DMS153 (cell line): ENCODE data around the gene TBL1XR1.
"Not testable (repeated sequence)": the region's sequence is repeated elsewhere in the genome, so short reads cannot be mapped to it uniquely, and the experiment has no call there.

Experiments used
- DNase-seq: peaks from one replicate; lab custom pipeline; 2025; lab: John Stamatoyannopoulos, UW

TBL1XR1 gene

DNA sequence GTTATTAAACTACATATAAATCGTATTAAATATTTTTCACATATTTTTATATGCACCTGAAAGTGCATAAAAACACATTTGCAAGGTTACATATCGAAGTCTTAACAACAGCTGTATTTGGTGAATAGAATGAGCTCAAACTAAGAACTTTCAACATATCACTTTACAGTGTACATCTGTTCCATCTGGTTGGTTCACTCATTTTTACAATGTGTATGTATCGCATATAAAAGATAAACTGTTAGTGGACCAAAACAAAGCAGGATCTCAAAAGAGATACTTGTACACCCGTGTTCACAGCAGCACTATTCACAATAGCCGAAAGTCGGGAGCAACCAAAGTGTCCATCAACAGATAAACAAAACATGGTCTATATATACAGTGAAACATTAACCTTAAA, 55.8 kb downstream of the TBL1XR1 start:
- DNase-seq: no peak

DNA sequence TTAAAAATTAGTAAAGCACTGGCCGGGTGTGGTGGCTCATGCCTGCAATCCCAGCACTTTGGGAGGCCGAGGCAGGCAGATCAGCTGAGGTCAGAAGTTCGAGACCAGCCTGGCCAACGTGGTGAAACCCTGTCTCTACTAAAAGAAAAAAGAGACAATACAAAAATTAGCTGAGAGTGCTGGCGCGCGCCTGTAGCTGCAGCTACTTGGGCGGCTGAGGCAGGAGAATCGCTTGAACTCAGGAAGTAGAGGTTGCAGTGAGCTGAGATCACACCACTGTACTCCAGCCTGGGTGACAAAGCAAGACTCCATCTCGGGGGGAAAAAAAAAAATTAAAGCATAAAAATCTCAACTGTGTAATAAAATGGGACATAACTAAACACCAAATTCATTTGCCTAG, 58.1 kb downstream of the TBL1XR1 start:
- not testable (repeated sequence) for DNase-seq

DNA sequence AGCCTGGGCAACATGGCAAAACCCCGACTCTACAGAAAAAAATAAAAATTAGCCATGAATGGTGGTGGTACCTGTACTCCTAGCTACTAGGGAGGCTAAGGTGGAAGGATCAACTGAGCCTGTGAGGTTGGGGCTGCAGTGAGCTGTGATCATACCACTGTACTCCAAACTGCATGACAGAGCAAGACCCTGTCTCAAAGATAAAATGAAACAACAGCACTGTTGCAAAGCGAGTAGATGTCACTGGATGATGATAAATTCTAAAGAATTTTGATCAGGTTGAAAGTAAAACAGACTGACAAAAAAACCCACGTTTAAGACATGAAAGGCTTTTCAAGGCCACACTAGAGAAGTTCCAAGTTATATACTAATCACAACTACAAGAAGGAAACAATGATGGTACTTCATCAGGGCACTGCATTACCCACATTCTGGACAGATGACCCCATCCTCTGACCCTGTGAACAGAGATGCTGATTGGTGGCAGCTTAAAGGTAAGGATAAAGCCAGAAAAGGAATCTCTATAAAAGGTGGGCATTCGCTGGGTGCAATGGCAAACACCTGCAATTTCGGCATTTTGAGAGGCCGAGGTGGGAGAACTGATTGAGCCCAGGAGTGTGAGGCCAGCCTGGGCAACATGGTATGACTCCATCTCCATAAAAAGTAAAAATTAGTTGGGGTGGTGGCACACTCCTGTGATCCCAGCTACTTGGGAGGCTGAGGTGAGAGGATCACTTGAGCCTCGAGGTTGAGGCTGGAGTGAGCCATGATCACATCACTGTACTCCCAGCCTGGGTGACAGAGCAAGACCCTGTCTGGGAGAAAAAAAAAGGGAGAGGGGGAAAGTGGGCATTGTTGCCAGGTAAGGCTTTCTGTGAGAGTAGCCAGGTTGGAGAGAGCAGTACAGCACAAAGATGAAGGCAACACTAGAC, 59.2 kb downstream of the TBL1XR1 start:
- no peak for DNase-seq

DNA sequence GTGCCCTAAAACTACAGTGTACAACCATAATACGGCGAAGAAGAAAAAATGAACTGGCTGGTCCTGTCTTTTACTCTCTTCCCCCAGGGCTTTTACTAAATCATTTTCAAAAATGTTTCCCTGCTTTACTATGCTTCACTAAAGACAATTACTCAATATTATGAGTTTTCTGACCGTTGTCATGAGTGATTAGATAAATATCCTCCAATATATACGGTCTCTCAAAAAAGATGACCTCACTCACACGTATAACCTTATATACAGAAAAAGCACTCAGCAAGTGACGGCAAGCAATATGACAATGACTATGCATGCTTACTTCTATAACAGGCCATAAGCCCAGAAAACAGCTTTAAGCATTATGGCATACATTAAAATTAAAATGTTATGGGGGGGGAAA, 60.5 kb downstream of the TBL1XR1 start:
- no peak for DNase-seq

DNA sequence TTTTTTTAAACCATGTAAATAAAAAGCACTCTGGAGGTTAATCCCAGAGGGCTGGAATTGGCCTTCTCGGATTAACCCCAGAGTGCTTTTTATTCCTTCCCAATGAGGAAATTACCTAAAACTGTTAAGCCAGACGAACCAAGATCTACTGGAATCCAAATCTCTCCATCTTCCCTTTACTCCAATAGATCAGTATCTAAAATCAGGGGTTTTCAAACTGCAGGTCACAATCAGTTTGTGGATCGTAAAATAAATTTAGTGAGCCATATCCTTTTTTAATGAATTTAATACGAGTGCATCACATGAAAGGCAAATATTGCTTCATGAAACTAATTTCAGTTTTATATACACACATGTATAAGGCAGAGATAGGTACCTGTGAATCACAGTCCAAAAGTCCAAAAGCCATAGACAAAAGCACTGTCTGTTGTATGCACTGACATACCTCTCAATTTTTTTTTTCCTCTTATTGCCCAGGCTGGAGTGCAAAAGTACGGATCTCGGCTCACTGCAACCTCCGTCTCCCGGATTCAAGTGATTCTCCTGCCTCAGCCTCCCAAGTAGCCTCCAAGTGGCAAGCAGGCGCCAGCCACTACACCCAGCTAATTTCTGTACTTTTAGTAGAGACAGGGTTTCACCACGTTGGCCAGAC, 61.3 kb downstream of the TBL1XR1 start:
- no peak for DNase-seq

DNA sequence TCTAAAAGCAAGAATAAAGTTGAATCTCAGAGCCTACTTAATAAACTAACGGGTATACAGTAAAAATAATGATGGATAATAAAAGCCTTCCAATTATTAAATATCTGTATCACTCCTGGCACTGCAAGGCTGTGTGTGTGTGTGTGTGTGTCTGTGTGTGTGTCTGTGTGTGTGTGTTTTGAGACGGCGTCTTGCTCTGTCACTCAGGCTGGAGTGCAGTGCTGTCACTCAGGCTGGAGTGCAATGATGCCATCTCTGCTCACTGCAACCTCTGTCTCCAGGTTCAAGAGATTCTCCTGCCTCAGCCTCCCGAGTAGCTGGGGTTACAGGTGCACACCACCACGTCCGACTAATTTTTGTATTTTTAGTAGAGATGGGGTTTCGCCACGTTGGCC, 62.5 kb downstream of the TBL1XR1 start:
- no peak for DNase-seq

DNA sequence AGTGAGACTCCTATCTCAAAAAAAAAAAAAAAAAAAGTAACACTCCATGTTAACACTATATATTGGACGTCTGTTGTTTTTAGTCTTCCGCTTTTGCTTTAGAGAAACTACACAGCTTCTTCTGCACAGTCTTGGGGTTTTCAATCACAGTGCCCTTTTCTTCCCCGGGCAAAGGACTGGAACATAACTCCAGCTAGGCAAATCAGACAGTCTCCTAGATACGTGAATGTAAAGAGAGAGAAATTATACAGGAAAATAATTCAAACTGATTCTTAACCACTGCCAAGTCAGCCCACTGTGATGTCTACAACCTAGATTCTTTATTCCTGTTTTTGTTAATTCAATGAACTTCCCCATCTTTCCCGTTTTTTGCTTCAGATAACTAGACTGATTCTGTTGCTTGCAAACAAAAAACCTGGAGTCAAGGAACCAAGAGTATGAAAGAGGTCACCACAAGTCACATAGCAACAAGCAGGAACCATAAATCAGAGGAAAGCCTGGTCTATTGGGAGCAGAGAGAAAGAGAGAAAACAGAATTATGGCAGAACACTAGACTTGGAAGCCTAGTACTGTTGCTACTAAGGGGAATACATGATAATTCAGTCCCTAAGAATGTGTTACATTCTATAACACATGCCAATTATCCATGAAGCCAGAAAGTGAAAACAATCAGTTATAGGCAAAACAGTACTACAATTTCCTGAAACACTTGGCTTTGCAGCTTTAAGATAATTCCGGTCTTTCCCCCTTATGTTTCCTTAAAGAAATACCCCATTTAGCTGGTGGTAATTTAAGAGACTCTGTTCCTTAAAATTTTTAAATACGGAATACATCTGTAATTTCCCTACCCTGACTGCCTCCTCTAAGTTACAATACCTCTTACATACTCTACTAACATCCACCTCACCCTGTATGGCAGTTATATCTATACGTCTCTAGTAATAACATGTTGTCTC, 63.1 kb downstream of the TBL1XR1 start:
- DNase-seq: no peak

DNA sequence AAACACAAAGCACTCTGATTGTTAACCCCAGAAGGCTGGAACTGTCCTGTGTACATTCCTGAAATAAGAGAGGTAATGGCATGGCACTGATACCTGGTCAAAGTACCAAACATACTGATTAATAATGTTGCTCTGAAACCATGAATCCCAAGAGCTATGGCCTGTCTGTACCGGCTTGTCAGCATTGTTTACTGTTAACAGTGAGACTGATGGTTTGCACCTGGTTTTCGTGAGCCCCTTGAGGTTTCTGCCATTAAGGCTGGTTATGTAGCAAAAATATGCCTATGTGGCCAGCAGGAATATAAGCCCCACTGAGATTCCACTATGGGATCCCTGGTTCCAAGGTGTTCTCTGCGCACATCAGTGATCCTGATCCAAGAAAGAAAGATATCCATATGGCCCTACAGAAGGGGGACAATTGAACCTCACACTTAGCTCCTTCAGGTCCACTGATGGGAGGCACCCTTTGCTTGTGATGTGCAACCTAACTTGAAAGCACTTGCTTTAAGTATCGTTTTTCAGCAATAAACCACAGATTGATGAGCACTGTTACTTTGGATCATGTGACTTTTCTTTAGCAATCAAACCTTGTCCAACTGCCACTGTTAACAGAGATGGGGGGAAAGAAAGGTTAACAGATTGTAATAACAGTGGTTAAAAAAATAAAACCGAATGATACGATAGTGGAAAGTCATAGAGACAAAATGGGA, 65.2 kb downstream of the TBL1XR1 start:
- DNase-seq: no peak

DNA sequence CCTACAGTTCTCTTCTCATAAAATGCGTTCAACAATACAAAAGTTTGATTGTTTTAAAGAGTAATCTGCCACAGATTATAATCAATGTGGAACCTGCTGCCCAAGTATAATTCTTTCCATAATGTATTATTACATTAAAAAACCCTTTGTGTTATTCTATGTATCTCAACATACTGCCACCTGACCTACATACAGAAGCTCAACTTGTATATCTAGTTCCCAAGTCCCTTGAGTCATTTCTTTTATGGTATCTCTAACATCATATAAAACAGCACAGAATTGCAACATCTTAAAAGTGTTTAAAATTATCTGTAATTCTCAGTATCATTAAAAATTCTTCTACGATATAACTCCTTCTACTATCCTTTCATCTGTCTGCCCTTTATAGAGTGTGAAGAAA, 70.3 kb downstream of the TBL1XR1 start:
- no peak for DNase-seq

DNA sequence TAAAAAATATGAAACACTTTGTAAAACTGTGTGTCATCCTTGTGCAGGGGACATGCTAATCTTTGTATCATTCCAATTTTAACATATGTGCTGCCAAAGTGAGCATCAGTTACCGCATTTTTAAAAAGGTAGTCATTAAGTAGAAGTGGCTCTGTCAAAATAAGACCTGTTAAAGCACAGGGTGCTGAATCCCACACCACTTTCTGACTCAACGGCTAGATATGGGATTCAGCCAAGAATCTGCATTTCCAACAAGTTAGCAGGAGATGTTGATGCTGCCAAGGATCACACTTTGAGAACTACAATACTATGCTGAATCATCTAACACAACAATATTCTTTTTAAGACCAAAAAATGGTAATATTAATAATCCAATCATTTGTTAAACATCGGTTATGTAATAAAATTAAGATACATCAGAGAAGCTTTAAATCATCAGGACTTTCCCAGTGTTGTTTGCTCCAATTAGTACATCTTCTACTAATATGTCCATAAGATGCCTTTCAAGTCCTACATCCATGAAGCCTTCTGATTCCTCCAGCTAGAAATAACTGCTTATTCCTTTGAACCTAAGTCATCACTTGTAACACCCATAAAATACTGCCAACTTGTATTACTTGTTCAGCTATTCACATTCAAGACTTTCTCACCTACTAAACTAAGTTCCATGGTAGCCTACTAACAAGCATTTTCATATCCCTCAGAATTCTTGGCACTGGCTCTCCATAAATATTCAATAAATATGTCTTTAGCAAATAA, 71.1 kb downstream of the TBL1XR1 start:
- DNase-seq: no peak

DNA sequence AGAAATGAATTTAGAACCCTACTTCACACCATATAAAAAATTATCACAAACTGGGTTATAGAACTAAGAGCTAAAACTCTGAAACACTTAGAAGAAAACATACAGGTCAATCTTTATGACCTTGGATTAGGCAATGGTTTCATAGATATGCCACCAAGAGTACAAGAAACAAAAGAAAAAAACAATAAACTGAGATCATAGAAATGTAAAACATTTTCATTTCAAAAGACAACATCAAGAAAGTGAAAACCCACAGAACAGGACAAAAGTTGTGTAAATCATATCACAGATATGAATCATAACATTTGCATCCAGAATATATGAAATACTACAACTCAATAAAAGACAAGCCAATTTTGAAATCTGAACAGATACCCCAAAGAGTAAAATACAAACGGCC, 72.4 kb downstream of the TBL1XR1 start:
- DNase-seq: no peak

DNA sequence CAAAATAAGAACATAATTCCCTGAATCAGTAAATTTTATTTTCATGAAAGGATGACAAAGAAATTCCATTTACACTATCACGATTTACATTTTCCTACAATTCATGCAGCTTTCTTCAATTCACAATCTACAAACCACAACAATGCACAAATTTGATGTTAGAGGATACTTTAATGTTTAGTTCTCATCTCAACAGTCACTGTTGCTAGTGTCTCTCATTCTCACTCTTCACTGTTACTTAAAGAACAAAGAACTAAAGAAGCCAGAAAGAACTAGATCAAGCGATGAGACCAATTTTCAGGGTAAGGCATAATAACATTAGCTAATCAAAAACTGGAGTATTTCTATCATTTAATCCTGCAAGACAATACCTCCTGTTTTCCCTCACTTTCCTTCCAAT, 73.5 kb downstream of the TBL1XR1 start:
- DNase-seq: no peak

DNA sequence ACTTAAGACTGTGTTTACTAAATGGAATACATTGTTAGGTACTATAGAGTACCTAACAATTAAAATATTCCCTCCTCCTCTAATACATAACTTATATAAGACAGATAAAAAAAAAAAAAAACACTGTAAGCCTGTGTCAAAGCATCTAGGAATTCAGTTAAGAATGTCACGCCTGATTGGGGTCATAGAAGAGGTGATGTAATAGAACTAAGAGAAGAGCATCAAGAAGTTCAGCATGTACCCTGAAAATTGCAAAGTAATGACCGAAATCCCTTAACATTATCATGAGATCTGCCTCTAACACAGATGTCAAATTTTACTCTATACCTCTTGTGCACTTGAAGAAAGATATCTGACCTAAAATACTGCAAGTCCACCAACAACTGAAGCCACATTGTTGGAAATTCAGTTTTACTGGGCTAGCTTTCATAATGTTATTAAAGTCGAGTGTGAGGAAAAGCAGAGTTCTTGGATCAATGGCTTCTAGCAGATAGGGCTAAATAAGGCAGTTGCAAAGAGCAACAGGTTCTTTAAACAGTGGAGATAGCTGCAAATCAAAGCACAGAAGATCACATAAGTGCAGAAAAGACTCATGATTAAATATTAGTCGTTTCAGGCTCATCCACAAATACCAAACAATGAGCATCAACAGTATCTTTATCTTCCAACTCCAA, 75.0 kb downstream of the TBL1XR1 start:
- DNase-seq: no peak

DNA sequence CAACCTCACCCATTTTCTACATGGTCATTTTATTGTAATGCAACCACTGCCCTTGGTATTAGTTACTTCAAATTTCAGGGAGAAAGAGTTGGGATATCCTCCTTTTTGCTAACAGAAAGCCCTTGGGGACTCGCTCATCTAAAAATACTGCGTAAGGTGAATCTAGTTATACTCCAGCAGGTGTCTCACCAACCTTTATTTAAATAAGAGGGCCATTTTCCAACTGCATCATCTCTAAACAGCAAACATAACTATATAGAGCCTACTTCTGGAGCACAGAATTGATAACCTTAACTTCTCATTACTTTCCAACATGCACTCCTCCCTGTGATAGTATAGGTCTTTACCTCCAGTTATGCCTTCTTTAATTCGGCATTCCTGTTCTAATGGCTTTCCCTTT, 77.5 kb downstream of the TBL1XR1 start:
- DNase-seq: no peak

DNA sequence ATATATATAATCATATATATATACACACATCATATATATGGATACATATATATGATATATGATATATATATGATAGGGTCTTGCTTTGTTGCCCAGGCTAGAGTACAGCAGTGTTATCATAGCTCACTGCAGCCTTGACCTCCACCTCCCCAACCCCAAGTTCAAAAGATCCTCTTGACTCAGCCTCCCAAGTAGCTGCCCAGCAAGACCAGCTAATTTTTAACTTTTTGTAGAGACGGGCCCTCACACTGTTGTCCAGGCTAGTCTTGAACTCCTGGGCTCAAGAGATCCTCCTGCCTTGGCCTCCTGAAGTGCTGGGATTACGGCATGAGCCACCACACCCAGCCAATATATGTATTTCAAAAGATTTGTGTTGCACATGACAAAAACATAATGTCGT, 83.0 kb downstream of the TBL1XR1 start:
- no peak for DNase-seq

DNA sequence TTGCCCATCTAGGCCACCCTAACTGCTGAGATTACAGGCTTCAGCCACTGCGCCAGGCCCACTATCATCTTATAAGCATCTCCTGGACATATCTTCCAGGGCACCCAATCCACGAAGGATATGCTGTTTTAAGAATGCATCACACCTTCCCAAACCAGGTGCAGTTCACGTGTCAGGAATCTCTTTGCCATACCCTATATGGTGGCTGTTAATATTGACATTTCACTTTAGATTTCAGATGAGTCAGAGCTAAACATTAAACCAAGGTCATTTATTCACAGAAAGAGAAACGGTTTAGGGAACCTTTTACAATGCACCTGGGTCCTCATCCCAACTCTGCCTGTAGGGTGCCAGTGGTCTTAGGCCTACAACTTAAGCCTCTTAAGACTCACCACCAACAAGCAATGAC, 85.7 kb downstream of the TBL1XR1 start:
- DNase-seq: peak; percentile 83

DNA sequence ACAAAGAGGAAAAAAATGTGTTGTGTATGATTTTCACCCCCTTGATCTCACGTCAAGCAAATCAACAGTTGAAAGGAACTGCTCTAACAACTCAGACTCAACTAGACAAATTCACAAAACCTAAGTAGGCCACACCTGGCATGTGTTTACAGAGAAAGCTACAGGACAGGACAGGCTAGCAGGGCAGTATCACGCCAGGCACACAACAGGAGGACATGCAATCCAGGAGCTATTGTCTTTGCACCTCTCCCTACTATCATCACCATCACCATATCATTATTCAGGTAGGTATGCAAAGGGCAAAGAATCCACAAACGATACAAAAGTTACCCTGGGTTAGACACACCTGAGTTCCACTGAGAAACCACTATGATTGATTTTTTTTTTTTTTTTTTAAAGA, 86.4 kb downstream of the TBL1XR1 start:
- DNase-seq: no peak

DNA sequence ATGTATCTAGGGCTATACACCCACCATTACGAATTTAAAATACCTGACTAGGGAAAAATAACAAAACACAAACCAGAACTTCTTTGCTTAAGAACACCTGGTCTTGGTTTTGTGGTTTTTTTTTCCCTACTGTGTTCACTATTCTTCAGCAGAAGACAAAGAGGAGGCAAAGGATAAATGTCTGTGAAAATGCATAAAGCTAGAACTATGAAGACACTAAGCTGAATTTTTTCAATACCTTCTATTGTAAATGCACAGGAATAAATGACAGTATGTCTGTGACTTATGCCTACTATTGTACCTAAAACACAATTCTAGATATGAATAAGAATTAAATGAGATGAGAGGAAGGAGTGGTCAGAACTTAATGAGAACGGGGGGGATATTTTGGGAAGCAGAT, 86.9 kb downstream of the TBL1XR1 start:
- no peak for DNase-seq

DNA sequence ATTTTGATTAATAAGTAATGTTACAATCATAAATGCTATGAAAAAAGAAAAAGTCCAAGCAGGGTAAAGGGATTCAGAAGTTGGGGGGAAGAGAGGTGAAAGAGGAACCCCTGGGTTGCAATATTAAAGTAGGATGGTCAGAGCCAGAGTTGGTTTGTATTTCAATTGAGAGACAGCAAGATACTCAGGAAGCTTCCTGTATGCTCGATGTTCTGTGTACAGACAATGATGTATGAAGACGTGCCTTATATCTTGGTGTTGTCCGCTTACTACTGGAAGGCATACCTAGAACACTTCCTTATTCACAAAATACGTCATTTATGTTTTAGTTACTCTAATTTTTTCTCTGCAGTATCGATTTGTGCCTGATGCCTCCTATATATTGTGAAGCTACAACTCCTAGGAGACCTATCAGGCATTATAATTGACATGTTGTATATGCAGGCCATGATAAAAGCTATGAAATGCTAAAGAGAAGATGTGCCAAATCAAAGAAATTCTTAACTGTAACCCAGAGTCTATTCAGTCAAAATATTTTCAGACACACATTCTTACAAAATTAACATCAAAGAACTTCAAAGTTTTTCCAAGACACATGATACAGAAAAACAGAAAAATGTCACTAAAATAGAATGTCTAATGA, 87.5 kb downstream of the TBL1XR1 start:
- DNase-seq: peak; percentile 33

DNA sequence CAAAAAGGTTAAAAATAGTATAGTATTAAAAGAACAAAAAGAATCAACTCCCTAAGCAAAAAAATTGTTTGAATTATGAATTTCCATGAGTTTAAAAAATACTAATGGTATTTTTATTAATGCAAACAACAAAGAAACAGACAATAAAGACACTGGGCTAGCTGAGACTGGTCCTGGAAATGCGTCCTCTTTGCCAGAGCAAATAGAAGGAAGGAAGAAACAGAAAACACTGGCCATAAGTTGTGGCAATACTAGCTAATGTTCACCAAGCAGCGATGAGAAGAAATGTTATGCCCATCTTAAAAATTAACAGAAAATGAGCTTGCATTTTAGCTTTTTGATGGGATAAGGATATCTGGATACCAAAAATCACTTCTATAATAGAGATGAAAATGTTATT, 88.6 kb downstream of the TBL1XR1 start:
- no peak for DNase-seq
